Mononuclear cell (primary cell): ENCODE data around the gene BCHE. TPM values are rescaled to one million over a fixed set of nuclear protein-coding genes. Genes with fewer than 3 reads are reported as not detected.

Source experiments
- H3K27me3 ChIP-seq: 2 replicates; pipeline ENCODE4 v1.6.0; 2011; ENCODE audit warnings: low read length, control low read depth; ENCODE audit not compliant: insufficient read depth
- H3K4me1 ChIP-seq: 2 replicates; pipeline ENCODE4 v1.5.1; 2011; ENCODE audit warnings: mild to moderate bottlenecking, low read length, control low read depth; ENCODE audit not compliant: insufficient read depth
- H3K4me3 ChIP-seq: 2 replicates; pipeline ENCODE4 v1.5.1; 2011; ENCODE audit warnings: mild to moderate bottlenecking, low read length, moderate library complexity
- H3K9me3 ChIP-seq: 2 replicates; pipeline ENCODE4 v1.5.1; 2011; ENCODE audit warnings: low read depth, mild to moderate bottlenecking, control low read depth, low read length
- total RNA-seq: library from RNA; depleted of rRNA; stranded (reverse); fragments of >200 nt; gene quantifications from one replicate; pipeline ENCODE4 v1.2.3, GENCODE V29; 2012

Gene BCHE
- total RNA-seq, 1 donor, result not detected

DNA sequence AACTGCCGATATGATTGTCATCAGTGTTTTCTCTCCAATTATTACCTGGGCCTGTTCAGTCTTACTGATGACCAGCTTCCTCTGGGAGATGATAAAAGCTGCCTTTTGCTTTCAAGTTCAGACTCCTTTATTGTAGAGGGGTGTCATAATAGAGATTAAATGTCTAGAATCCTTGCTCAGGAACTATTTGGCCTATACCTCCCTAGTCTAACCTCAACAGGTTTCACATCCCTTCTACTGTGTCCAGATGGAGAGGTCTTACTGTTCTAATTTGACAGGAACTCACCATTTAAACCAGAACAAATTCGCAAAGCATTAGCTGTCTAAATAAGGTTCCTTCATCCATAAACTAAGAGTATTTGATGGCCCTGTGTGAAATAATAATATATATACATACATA lies 88.0 kb downstream of the BCHE start:
- no peaks in the 10 kb centered on the region for H3K9me3 ChIP-seq
- H3K27me3 ChIP-seq, result no peaks in the 10 kb centered on the region
- H3K4me3 ChIP-seq, result no peak overlapping the region
- H3K4me1 ChIP-seq, result no peaks in the 10 kb centered on the region

DNA sequence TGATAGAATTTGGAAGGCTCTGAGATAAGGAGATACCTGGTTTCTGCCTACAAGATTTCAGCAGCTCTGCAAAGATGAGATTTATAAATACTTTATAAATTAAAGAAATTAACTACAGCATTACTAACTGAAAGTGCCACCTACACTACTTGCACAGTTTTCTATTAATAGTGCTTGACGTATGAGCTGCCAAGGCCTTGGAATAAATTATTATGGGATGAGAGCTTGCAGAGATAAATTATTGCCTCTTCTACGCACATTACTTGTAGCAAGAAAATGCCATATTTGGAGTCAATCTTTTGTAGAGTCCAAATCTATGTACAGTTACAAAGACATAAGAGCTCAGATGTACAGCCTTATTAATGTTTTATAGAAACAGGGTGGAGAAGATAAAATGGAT lies 89.1 kb downstream of the BCHE start:
- Histone ChIP-seq H3K9me3 (no peaks in the 10 kb centered on the region), H3K4me1 (no peaks in the 10 kb centered on the region), H3K4me3 (no peak overlapping the region), H3K27me3 (no peaks in the 10 kb centered on the region)

DNA sequence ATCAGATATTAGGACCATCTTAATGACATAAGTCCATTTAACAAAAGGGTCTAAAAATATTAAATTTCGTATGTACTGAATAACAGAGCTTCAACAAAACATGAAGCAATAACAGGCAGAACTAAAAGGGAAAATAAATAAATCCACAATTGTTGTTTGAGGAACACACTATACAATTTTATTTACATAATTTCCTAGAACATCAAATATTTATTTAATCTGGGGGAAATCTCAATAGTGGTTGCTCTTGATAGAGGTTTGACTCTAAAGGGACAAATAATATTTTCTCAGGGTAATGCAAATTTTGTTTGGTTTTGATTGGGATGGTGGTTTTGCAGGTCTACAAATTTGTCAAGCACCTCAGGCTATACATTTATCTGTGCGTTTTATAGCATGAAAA lies 90.3 kb downstream of the BCHE start:
- Histone ChIP-seq H3K27me3 (no peaks in the 10 kb centered on the region), H3K4me1 (no peaks in the 10 kb centered on the region), H3K4me3 (no peak overlapping the region)

DNA sequence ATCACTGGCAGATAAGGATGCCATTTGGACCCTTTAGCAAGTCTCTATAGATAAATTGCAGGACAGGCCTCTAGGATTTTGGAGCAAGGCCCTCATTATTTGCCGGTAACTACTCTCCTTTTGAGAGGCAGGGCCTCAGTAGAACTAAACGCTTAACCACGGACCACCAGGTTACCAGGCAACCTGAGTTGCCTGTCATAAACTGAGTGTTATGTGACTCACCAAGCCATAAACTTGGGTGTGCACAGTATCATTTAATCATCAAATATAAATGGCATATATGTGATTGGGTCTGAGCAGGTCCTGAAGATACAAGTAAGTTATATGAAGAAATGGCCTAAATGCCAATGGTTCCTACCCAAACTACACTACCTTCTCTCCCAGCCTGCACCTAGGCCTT lies 93.2 kb downstream of the BCHE start:
- Histone ChIP-seq H3K4me3 (no peak overlapping the region), H3K27me3 (no peaks in the 10 kb centered on the region), H3K9me3 (no peaks in the 10 kb centered on the region), H3K4me1 (no peaks in the 10 kb centered on the region)

More for the DNA sequence above, 90.3 kb downstream of the BCHE start:
- H3K9me3 ChIP-seq, result no peaks in the 10 kb centered on the region

DNA sequence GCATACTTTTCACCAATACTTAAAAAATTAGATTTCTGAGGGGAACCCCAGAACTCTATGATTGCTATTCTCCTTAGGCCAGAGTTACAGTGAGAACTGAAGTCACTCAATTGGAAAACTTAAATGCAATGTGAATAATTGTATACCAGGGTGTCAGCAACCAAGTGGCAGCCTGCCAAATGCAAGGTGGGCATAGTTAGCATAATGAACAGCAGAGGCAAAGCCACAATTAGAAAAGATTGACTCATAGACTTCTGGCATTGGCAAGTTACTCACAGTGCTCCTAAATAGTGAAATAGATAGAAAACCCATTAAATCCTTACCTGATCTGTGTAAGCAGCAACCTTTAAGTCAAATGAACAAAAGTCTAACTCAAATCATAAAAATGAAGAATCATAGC lies 94.9 kb downstream of the BCHE start:
- H3K27me3 ChIP-seq, result no peaks in the 10 kb centered on the region
- H3K9me3 ChIP-seq, result no peaks in the 10 kb centered on the region
- H3K4me1 ChIP-seq, result no peaks in the 10 kb centered on the region
- H3K4me3 ChIP-seq, result no peak overlapping the region

DNA sequence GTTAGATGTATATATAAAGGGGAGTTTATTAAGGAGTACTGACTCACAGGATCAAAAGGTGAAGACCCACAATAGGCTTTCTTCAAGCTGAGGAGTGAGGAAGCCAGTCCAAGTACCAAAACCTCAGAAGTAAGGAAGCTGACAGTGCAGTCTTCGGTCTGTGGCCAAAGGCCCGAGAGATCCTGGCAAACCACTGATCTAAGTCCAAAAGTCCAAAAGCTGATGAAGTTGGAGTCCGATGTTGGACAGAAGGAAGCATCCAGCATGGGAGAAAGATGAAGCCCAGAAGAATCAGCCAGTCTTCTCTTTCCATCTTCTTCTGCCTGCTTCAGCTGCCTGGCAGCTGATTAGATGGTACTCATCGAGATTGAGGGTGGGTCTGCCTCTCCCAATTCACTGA lies 107.5 kb downstream of the BCHE start:
- Histone ChIP-seq H3K4me3 (no peak overlapping the region), H3K9me3 (no peaks in the 10 kb centered on the region), H3K27me3 (no peaks in the 10 kb centered on the region), H3K4me1 (no peaks in the 10 kb centered on the region)

DNA sequence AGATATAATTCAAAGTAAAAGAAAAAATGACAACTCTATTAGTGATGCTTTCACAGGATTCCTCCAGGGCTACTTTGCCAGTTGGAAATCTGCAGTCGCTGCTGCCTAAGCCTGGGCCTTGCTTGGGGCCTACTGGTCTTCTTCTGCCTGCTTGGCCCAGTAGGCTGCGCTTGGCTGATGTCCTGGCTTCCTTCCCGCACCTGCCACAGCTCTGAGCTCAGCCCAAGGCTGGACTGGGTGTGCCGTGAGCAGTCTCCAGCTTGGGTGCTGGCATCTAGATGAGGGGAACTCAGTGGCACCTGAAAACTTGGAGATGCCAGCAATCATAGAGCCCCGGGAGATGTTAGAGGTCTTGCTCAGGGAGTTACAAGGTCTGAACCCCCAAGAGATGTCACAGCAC lies 108.3 kb downstream of the BCHE start:
- no peak overlapping the region for H3K4me3 ChIP-seq
- H3K4me1 ChIP-seq, result no peaks in the 10 kb centered on the region
- no peaks in the 10 kb centered on the region for H3K9me3 ChIP-seq
- no peaks in the 10 kb centered on the region for H3K27me3 ChIP-seq

DNA sequence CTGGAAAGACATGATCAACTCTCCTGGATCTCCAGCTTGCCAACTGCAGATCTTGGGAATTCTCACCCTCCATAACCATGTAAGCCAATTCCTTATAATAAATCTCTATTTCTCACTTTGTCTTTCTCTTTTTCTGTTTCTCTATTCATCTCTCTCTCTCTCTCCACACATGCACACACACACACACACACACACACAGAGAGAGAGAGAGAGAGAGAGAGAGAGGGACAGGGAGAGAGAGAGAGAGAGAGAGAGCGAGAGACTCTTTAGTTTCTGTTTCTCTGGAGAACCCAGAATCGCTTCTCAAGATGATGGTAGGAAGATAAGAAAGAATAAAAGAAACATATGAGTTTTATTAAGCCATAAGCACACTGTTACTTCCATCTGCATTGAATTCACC lies 111.9 kb downstream of the BCHE start:
- Histone ChIP-seq H3K4me1 (no peaks in the 10 kb centered on the region), H3K9me3 (no peaks in the 10 kb centered on the region), H3K4me3 (no peak overlapping the region), H3K27me3 (no peaks in the 10 kb centered on the region)
